GM19463 (cell line): ENCODE data around the gene OR2C1.

Source experiments
- ATAC-seq: cut with Tn5 transposase; IDR thresholded peaks from one replicate; pipeline ENCODE4 v1.9.1; 2021; ENCODE audit warnings: mild to moderate bottlenecking, moderate library complexity; ENCODE audit not compliant: unreplicated experiment

OR2C1 gene

DNA sequence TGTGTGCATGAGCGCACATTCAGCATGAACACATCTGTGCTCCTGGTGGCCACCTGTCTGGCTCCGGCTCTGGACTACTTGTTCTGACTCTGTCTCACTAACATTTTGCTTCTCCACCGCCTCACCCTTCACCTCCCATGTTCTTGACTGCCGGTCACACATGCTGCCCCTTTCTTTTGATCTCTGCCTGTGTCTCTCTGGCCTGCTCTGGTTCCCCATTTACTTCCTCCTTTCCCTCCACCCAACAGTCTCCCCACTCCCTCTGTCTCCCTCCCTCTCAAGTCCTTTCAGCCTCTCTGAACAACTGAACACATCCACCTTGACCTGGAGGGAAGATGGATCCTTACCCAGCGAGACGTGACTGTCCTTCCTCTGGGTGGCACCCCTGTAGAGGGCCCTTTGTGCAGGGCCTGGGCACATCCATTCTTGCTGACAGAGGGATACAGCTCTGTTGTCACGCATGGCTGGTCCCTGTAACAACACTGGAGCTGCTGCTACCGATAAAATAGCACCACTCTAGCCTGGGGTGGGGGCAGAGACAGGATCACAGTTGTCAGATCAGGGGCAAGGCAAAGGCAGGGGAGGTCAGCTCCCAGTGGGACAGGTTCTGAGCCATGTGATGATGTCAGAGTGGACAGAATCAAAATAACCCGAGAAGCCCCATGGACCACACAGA, 34.1 kb downstream of the OR2C1 start:
- ATAC-seq, result no peak

DNA sequence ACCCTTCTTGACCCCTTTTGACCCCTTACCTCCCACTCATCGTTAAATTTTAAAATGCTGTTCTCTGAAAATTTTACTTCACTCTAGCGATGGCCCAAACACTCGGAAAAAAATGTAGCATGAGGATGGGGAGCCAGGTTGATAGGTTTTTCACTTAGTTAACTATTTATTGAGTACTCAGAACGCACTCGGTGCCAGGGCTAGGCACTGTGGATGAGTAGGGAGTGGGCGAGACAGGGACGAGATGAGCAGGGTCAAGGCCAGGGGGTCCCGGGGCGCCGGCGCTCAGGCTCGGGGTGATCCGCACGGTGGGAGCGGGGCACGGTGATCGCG, 44.7 kb downstream of the OR2C1 start:
- peak; percentile 15 for ATAC-seq

- ATAC-seq, result peak; percentile 96
Observed at GRCh38 chr16:3400779-3401688, 45.3 kb downstream of the OR2C1 start, which contains the start of the genes ZNF174 and ZSCAN32. Gene ZNF174, plus strand, starts transcription at chr16:3401215. Its CDS starts 790 bp downstream, at chr16:3402005. Gene ZSCAN32, minus strand, starts transcription at chr16:3401004. Its CDS starts 3,447 bp downstream, at chr16:3397557.

GRCh38 chr16:3401719-3402397, 46.2 kb downstream of the OR2C1 start:
- no peak for ATAC-seq
